Hepatocyte (in vitro differentiated cells): Measurements from ENCODE around the gene PUS7.

ENCODE experiments used
- EZH2 ChIP-seq: fragments of 200-600 bp; sonication (generic); IDR thresholded peaks from 2 replicates; pipeline ENCODE4 v1.6.1; 2016; ENCODE audit warnings: antibody characterized with exemption, mild to moderate bottlenecking, borderline replicate concordance
- EZH2phosphoT487 ChIP-seq: fragments of 200-600 bp; sonication (generic); IDR thresholded peaks from one replicate; pipeline ENCODE4 v1.6.1; 2018; ENCODE audit warnings: antibody characterized with exemption, mild to moderate bottlenecking, low read depth, moderate library complexity; ENCODE audit not compliant: unreplicated experiment, severe bottlenecking
- TF ChIP-seq, protein P1 (sequence below): fragments of 200-600 bp; sonication (generic); IDR thresholded peaks from 2 replicates; pipeline ENCODE4 v1.5.1; 2016; ENCODE audit warnings: antibody characterized with exemption, mild to moderate bottlenecking; ENCODE audit not compliant: poor library complexity

GRCh38 chr7:105531792-105532671, 10.0 kb upstream of the PUS7 start, which contains the start of gene RINT1:
- TF ChIP-seq, protein P1, sequence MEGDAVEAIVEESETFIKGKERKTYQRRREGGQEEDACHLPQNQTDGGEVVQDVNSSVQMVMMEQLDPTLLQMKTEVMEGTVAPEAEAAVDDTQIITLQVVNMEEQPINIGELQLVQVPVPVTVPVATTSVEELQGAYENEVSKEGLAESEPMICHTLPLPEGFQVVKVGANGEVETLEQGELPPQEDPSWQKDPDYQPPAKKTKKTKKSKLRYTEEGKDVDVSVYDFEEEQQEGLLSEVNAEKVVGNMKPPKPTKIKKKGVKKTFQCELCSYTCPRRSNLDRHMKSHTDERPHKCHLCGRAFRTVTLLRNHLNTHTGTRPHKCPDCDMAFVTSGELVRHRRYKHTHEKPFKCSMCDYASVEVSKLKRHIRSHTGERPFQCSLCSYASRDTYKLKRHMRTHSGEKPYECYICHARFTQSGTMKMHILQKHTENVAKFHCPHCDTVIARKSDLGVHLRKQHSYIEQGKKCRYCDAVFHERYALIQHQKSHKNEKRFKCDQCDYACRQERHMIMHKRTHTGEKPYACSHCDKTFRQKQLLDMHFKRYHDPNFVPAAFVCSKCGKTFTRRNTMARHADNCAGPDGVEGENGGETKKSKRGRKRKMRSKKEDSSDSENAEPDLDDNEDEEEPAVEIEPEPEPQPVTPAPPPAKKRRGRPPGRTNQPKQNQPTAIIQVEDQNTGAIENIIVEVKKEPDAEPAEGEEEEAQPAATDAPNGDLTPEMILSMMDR, result peak; percentile 76
- no peak for TF ChIP-seq EZH2
- no peak for TF ChIP-seq EZH2phosphoT487
